ENCODE results near the gene SERPINB11. TPM values are rescaled to one million over a fixed set of nuclear protein-coding genes. Genes with fewer than 3 reads are reported as not detected.

Gene SERPINB11
- total and polyA plus RNA-seq, 10 of the 15 experiments (the other 5 are each of a cell fraction or from before 2014, with no cell fraction given) = not detected

- TF ChIP-seq, protein P1, sequence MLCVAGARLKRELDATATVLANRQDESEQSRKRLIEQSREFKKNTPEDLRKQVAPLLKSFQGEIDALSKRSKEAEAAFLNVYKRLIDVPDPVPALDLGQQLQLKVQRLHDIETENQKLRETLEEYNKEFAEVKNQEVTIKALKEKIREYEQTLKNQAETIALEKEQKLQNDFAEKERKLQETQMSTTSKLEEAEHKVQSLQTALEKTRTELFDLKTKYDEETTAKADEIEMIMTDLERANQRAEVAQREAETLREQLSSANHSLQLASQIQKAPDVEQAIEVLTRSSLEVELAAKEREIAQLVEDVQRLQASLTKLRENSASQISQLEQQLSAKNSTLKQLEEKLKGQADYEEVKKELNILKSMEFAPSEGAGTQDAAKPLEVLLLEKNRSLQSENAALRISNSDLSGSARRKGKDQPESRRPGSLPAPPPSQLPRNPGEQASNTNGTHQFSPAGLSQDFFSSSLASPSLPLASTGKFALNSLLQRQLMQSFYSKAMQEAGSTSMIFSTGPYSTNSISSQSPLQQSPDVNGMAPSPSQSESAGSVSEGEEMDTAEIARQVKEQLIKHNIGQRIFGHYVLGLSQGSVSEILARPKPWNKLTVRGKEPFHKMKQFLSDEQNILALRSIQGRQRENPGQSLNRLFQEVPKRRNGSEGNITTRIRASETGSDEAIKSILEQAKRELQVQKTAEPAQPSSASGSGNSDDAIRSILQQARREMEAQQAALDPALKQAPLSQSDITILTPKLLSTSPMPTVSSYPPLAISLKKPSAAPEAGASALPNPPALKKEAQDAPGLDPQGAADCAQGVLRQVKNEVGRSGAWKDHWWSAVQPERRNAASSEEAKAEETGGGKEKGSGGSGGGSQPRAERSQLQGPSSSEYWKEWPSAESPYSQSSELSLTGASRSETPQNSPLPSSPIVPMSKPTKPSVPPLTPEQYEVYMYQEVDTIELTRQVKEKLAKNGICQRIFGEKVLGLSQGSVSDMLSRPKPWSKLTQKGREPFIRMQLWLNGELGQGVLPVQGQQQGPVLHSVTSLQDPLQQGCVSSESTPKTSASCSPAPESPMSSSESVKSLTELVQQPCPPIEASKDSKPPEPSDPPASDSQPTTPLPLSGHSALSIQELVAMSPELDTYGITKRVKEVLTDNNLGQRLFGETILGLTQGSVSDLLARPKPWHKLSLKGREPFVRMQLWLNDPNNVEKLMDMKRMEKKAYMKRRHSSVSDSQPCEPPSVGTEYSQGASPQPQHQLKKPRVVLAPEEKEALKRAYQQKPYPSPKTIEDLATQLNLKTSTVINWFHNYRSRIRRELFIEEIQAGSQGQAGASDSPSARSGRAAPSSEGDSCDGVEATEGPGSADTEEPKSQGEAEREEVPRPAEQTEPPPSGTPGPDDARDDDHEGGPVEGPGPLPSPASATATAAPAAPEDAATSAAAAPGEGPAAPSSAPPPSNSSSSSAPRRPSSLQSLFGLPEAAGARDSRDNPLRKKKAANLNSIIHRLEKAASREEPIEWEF (IDR thresholded peaks at IDR 0.05; ENCODE audit: insufficient replicate concordance, low read depth, low read length) = no peak
Measured at GRCh38 chr18:63749489-63749888, 46.7 kb downstream of the SERPINB11 start (continued).

DNA sequence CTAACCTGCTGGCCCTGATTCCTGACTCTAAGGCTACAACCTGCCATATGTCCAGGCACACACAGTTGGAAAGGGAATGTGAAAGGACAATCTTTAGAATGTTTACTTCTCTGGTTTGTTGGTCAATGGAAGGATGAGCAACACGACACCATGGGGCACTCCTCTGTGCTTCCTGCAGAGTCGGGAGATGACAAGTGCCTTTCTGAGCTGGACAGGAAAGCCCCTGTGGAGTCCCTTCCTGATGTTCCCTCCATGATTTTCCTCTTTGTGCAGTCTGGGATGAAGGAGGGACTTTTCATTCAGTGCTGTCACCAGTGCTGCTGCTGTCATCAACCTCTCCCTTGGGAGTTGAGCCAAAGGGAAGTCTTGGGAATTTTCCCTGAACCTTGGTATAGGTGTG, 49.9 kb downstream of the SERPINB11 start:
- Histone ChIP-seq H3K9ac (ENCODE audit: control insufficient read depth, insufficient read depth, low read length) (no peak overlapping the region), H3K27me3 (replicated peaks in 1 of 2; ENCODE audit: control insufficient read depth in 2 of 2, insufficient read depth in 2 of 2, low read length in 1 of 2) (peaks cover 0 to 1% of the 10 kb centered on the region in 2 experiments; a peak in 2 of 4 replicates), H4K20me1 (ENCODE audit: control insufficient read depth, insufficient read depth) (no peaks in the 10 kb centered on the region), H2AFZ (ENCODE audit: control insufficient read depth, low read depth, low read length) (no peak overlapping the region), H3K36me3 (ENCODE audit: control insufficient read depth in 2 of 2, insufficient read depth in 2 of 2, low read length in 1 of 2) (no peaks in the 10 kb centered on the region), H3K79me2 (ENCODE audit: control insufficient read depth, insufficient read depth, low read length) (no peaks in the 10 kb centered on the region), H3K4me3 (no peak overlapping the region), H3K27ac (ENCODE audit: control insufficient read depth, insufficient read depth) (no peak overlapping the region), H3K9me3 (replicated peaks; ENCODE audit: control insufficient read depth, insufficient read depth, low read length) (no peaks in the 10 kb centered on the region), H3K4me2 (ENCODE audit: control insufficient read depth, insufficient read depth) (no peak overlapping the region), H3K4me1 (ENCODE audit: control insufficient read depth, insufficient read depth, low read length) (no peaks in the 10 kb centered on the region)
- ATAC-seq = no peak
- 0% methylated on average over 2 of the region's 2 CpGs for WGBS (ENCODE audit: insufficient coverage, insufficient replicate concordance, low lambda C conversion rate, missing lambda C conversion rate)
- BruUV-seq (replicated peaks) = no TSS peak
- no peak for DNase-seq (ENCODE audit: low read depth, low spot score)
- SMC1A ChIA-PET (ENCODE audit: uncharacterized antibody, unreplicated experiment) = no interaction called here
- intact Hi-C loops (cut with micrococcal nuclease; ENCODE audit: unreplicated experiment) (no loop called here), in situ Hi-C loops (cut with MboI) (no loop called here)
- POLR2A ChIA-PET = no interaction called here
- FAIRE-seq = no peak
- RAD21 ChIA-PET (ENCODE audit: unreplicated experiment) = no interaction called here
- CTCF ChIA-PET = interaction anchor here (0.6 to 1.0 kb wide), 2 partner anchors 13 to 296 kb away, joined by 4 read pairs; no protein-coding TSS in a partner anchor
- TF ChIP-seq ZNF274 (IDR thresholded peaks at IDR 0.05; ENCODE audit: insufficient read depth, insufficient read length) (no peak), CHD2 (IDR thresholded peaks at IDR 0.05; ENCODE audit: borderline replicate concordance, low read depth, low read length) (no peak), E4F1 (IDR thresholded peaks at IDR 0.05; ENCODE audit: borderline replicate concordance, partially characterized antibody) (no peak), MEF2A (IDR thresholded peaks at IDR 0.05; ENCODE audit: insufficient read depth, low read depth, low read length) (no peak), PBX3 (IDR thresholded peaks at IDR 0.05; ENCODE audit: insufficient replicate concordance, low read depth, low read length) (no peak)

Data from GM12878 (cell line).